GM13977 (cell line): Measurements from ENCODE around the gene FOXF2.

ENCODE experiments used
- DNase-seq: peaks from one replicate; pipeline ENCODE4 v3.0.0; 2012; ENCODE audit warnings: low spot score
- in situ Hi-C: fragments of 300-500 bp; cut with MboI; formaldehyde crosslinking; loops from one replicate; pipeline ENCODE4 v1.12.0; 2022; ENCODE audit warnings: low sequenced_read_pairs, low pct_unique_long_range_greater_than_20kb, mixed read lengths, inconsistent platforms; ENCODE audit not compliant: unreplicated experiment
- TF ChIP-seq, protein P1 (sequence below): IDR thresholded peaks from 2 replicates; pipeline ENCODE4 v1.5.1; 2012; ENCODE audit warnings: mild to moderate bottlenecking, control low read depth; ENCODE audit not compliant: insufficient read depth; ENCODE audit errors: extremely low read depth, missing control alignments

Gene FOXF2

DNA sequence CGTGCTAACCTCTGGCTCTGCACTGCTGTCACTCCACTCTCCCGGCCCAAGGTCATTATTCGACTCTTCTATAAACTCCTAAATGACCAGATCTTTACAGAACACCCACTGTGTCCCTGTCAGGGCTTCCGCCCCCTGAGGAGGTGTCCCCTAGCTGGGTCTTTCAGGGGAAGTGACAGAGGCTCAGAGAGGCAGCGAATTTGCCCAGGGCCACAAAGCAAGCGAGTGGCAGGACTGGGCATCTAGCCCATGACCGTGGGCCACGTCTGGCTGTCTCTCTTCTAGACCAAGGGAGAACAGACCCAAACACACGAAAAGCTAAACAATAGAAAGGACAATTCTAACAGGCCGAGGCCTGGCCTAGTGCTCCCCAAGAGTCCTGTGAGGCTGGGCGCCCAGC is 27.4 kb downstream of the FOXF2 start:
- DNase-seq = no peak
- TF ChIP-seq, protein P1, sequence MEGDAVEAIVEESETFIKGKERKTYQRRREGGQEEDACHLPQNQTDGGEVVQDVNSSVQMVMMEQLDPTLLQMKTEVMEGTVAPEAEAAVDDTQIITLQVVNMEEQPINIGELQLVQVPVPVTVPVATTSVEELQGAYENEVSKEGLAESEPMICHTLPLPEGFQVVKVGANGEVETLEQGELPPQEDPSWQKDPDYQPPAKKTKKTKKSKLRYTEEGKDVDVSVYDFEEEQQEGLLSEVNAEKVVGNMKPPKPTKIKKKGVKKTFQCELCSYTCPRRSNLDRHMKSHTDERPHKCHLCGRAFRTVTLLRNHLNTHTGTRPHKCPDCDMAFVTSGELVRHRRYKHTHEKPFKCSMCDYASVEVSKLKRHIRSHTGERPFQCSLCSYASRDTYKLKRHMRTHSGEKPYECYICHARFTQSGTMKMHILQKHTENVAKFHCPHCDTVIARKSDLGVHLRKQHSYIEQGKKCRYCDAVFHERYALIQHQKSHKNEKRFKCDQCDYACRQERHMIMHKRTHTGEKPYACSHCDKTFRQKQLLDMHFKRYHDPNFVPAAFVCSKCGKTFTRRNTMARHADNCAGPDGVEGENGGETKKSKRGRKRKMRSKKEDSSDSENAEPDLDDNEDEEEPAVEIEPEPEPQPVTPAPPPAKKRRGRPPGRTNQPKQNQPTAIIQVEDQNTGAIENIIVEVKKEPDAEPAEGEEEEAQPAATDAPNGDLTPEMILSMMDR = no peak
- in situ Hi-C loops = no loop called here

DNA sequence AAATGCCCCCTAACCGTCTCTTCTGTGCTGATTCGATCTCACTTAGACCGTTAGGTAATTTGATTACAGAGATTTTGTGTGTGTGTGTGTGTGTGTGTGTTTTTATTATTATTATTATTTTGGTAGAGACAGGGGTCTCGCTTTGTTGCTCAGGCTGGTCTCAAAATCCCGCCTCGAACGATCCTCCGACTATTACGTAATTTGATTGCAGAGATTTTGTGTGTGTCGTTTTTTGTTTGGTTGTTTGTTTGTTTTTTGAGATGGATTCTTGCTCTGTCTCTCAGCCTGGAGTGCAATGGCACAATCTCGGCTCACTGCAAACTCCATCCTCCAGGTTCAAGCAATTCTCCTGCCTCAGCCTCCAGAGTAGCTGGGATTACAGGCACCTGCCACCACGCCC is 28.3 kb downstream of the FOXF2 start:
- in situ Hi-C loops = no loop called here
- no peak for DNase-seq
- TF ChIP-seq, protein P1 = no peak

DNA sequence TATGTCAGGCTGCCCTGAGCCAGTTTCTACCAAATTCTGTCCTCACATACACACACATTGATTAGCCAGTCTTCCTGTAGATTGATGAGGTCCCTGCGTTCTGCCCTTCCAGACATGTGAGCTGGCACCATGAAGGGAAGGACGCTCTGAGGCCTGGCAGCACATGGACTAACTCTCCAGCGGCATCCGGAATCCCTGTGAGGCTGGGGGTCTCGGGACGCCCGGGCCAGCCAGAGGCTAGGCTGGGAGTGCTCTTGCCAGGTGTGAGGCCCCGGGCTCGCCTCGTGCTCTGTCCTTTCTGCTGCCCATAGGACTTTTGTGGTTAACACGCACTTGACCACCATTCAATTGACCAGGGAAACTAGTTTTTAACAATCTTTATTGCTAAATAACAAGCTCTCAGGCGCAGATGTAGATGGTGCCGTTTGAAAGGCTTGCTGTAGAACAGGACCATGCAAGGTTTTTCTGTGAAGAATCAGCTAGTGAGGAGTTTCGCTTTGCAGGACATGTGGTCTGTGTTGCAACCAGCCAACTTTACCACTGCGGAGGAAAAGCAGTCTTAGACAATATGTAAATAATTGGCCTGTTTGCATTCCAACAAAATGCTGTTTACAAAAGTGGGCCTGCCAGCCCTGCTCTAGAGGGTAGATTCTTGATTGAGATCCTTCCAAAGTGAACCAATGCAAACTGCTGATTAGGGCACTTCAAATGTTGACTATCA is 29.3 kb downstream of the FOXF2 start:
- no peak for DNase-seq
- TF ChIP-seq, protein P1 = no peak
- in situ Hi-C loops = no loop called here

DNA sequence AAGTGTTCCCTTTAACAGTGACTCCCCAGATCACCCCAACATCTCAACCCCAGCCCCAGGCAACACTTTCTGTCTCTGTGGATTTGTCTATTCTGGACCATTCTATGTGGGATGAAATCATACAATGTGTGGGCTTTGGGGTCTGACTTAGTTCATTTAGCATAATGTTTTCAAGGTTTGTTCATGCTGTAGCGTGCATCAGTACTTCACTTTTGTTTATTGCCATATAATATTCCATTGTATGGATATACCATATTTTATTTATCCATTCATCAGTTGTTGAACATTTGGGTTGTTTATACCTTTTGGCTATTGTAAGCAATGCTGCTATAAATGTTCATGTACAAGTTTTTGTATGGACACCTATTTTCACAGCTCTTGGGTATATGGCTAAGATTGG is 31.0 kb downstream of the FOXF2 start:
- no peak for DNase-seq
- TF ChIP-seq, protein P1 = no peak
- in situ Hi-C loops = no loop called here

DNA sequence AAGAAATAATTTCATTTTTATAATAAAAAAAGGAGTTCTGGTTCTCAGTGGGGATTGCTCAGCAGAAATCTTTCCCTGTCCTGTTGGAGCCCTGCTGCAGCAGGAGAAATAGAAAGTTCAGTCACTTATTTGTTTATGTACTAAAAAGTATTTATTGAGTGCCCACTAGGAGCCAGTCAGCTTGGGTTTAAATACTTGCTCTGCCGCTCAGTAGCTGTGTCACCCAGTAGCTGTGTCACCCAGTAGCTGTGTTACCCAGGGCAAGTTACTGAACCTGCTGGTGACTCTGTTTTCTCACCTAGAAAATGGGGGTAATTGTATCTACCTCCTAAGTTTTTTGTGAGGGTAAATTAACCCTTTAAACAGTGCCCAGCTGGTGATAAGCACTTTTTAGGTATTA is 32.9 kb downstream of the FOXF2 start:
- TF ChIP-seq, protein P1 = no peak
- no peak for DNase-seq
- in situ Hi-C loops = no loop called here

DNA sequence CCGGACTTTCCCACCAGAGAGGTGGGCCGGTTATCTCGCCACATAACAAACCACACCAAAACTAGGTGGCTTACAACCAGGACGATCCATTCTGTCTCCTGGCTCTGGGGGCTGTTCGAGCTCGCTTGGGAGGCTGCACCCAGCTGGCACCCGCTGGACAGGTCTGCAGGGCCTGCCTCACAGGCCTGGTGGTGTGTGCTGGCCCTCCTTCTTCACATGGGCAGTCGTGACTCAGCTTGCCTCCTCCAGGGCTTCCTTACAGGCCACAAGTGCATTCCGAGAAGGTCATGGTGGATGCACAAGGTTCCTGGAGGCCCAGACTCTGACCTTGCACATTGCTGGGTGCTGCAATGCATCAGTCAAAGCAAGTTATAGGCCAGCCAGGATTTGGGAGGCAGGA is 34.2 kb downstream of the FOXF2 start:
- DNase-seq = no peak
- in situ Hi-C loops = no loop called here
- TF ChIP-seq, protein P1 = no peak
